Common myeloid progenitor, CD34-positive (primary cell): ENCODE data around the gene SUMF1.

Experiments
- CTCF ChIA-PET: fragments of 350-600 bp; sonication (Branson Sonifier 250); formaldehyde crosslinking; loops from one replicate; lab custom pipeline; 2021; ENCODE audit warnings: antibody characterized with exemption; lab: Charles Lee
- POLR2A ChIA-PET: fragments of 350-600 bp; sonication (Branson Sonifier 250); formaldehyde crosslinking; loops from one replicate; lab custom pipeline; 2021; ENCODE audit warnings: antibody characterized with exemption; lab: Charles Lee
- DNase-seq, 3 donors: peaks; one replicate each; pipeline versions ENCODE4 v3.0.0 to v3.0.0-alpha.2; 2013
- H3K27ac ChIP-seq, 2 experiments: 1 replicate in 1 of 2; 2 replicates in 1 of 2; pipeline ENCODE4 v1.7.0; 2013; ENCODE audit warnings: inconsistent platforms in 2 of 2, low read length in 2 of 2, mild to moderate bottlenecking in 2 of 2, low read depth in 1 of 2, moderate library complexity in 1 of 2; ENCODE audit not compliant: severe bottlenecking in 2 of 2, insufficient read depth in 1 of 2, poor library complexity in 1 of 2
- H3K27me3 ChIP-seq, 5 experiments: replicated peaks in 2 of 5; 1 replicate in 3 of 5; 2 replicates in 2 of 5; pipeline versions ENCODE4 v1.6.1 to v1.7.0; 2013; ENCODE audit warnings: low read length in 4 of 5, mild to moderate bottlenecking in 2 of 5, moderate library complexity in 2 of 5, inconsistent platforms in 1 of 5; ENCODE audit not compliant: insufficient read depth in 5 of 5, control insufficient read depth in 4 of 5
- H3K36me3 ChIP-seq, 4 experiments: 1 replicate in 2 of 4; 2 replicates in 2 of 4; pipeline versions ENCODE4 v1.6.1 to v1.7.0; 2013; ENCODE audit warnings: low read length in 3 of 4, control low read depth in 1 of 4, mild to moderate bottlenecking in 1 of 4; ENCODE audit not compliant: control insufficient read depth in 4 of 4, insufficient read depth in 4 of 4
- H3K4me1 ChIP-seq, 4 experiments: 1 replicate in 3 of 4; 2 replicates in 1 of 4; pipeline versions ENCODE4 v1.6.1 to v1.7.1; 2013; ENCODE audit warnings: low read length in 3 of 4, mild to moderate bottlenecking in 3 of 4, control low read depth in 1 of 4, inconsistent platforms in 1 of 4, moderate library complexity in 1 of 4; ENCODE audit not compliant: control insufficient read depth in 4 of 4, insufficient read depth in 4 of 4; ENCODE audit errors: control extremely low read depth in 1 of 4
- H3K4me3 ChIP-seq, 7 experiments: 1 replicate in 4 of 7; 2 replicates in 3 of 7; pipeline versions ENCODE4 v1.5.1 to v1.7.0; 2013; ENCODE audit warnings: mild to moderate bottlenecking in 7 of 7, low read length in 6 of 7, moderate library complexity in 6 of 7, inconsistent platforms in 2 of 7, low read depth in 2 of 7, control low read depth in 1 of 7; ENCODE audit not compliant: insufficient read depth in 4 of 7, control insufficient read depth in 1 of 7; ENCODE audit errors: extremely low read depth in 1 of 7
- H3K9me3 ChIP-seq, 5 experiments: 1 replicate in 4 of 5; 2 replicates in 1 of 5; pipeline versions ENCODE4 v1.6.1 to v1.7.1; 2013; ENCODE audit warnings: low read length in 4 of 5, mild to moderate bottlenecking in 2 of 5, inconsistent platforms in 1 of 5, low read depth in 1 of 5, moderate library complexity in 1 of 5; ENCODE audit not compliant: control insufficient read depth in 4 of 5, insufficient read depth in 2 of 5; ENCODE audit errors: control extremely low read depth in 1 of 5
- WGBS: methylation state at CpG from one replicate; pipeline ENCODE4 v1.1.5; 2013; ENCODE audit not compliant: insufficient coverage; 5-methylcytosine and 5-hydroxymethylcytosine counted together

Gene SUMF1

DNA sequence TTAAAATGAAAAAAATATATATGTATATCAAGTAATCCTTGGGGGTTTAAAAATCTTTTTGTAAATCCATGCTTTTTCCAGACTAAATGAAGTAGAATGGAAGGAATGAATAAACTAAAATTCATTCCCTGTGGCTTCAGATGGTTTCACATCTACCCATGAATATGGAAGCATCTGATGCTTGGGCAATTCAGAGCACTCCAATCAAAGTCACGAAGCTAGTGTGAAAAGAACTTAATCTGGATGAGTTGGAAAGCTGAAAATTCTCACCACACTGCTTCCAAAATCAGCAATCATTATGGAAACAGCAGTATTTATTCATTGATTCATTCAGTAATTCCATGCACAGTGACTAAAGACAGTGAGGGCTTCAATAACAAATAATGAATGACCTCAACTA is 55.2 kb downstream of the SUMF1 start:
- H3K36me3 ChIP-seq: peaks cover 4 to 37% (median 14%) of the 10 kb centered on the region in 4 experiments
- POLR2A ChIA-PET: no interaction called here

DNA sequence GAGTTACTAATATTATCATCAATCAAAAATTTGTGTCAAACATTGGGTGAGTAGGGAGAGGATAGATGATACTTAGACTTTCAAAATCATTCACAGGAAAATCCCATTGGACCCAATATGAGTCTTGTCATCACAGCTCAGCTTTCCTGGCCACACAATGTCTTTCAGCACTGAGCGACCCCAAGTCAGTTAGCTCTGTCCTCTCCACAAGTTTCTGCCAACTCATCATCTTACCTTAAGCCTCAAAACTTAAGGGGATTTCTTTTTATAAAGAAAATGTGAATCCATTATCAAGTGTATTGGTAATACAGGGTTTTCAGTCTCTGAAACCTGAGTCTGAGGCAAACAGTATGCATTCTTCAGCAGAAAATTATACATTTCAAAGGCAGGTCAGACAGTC is 55.8 kb downstream of the SUMF1 start:
- no peaks in the 10 kb centered on the region for H3K9me3 ChIP-seq
- CTCF ChIA-PET: interaction anchor here (0.6 to 1.5 kb wide), 2 partner anchors 40 to 222 kb away, joined by 3 to 4 read pairs; no protein-coding TSS in a partner anchor
- peaks cover 0 to 34% (median 10%) of the 10 kb centered on the region in 4 experiments for H3K36me3 ChIP-seq
- peaks cover 0 to 22% (median 14%) of the 10 kb centered on the region in 4 experiments for H3K4me1 ChIP-seq
- 100% methylated on average over 1 of the region's 1 CpG for WGBS
- no peak overlapping the region for H3K27ac ChIP-seq
- no peak overlapping the region for H3K4me3 ChIP-seq
- POLR2A ChIA-PET: no interaction called here
- no peaks in the 10 kb centered on the region for H3K27me3 ChIP-seq
- no peak for DNase-seq

More for the DNA sequence above, 55.2 kb downstream of the SUMF1 start:
- Histone ChIP-seq H3K27ac (no peak overlapping the region), H3K27me3 (no peaks in the 10 kb centered on the region), H3K9me3 (no peaks in the 10 kb centered on the region), H3K4me1 (peaks cover 0 to 20% (median 14%) of the 10 kb centered on the region in 4 experiments), H3K4me3 (no peak overlapping the region)
- WGBS: 100% methylated on average over 1 of the region's 1 CpG
- CTCF ChIA-PET: interaction anchor here (1.5 kb wide), 1 partner anchor 221 kb away, joined by 4 read pairs; no protein-coding TSS in a partner anchor
- DNase-seq: no peak

DNA sequence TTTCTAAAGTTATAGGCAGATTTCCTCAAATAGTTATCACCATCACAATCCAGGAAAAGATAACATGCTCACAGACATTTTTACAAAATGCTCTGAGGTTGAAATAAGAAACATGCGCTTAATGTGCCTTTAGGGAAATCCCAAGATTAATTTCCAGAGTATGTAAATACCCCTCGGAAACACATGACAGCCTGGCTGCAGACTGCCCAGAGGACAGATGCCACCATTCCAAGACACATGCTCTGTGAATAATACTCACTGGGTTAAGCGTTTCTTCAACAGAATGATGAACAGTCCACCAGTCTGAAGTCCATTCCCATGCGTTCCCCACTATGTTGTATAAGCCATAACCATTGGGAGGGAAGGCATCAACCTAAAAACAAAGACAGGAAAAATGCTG is 56.5 kb downstream of the SUMF1 start:
- Histone ChIP-seq H3K4me1 (peaks cover 0 to 22% (median 14%) of the 10 kb centered on the region in 4 experiments), H3K9me3 (no peaks in the 10 kb centered on the region), H3K4me3 (no peak overlapping the region), H3K27me3 (no peaks in the 10 kb centered on the region), H3K27ac (no peak overlapping the region), H3K36me3 (peaks cover 0 to 32% (median 6%) of the 10 kb centered on the region in 4 experiments)
- ChIA-PET POLR2A (no interaction called here), CTCF (interaction anchor here (0.6 to 1.5 kb wide), 3 partner anchors 18 to 223 kb away, joined by 3 to 4 read pairs (median 3); no protein-coding TSS in a partner anchor)
- no peak for DNase-seq
- WGBS: 100% methylated on average over 4 of the region's 4 CpGs

DNA sequence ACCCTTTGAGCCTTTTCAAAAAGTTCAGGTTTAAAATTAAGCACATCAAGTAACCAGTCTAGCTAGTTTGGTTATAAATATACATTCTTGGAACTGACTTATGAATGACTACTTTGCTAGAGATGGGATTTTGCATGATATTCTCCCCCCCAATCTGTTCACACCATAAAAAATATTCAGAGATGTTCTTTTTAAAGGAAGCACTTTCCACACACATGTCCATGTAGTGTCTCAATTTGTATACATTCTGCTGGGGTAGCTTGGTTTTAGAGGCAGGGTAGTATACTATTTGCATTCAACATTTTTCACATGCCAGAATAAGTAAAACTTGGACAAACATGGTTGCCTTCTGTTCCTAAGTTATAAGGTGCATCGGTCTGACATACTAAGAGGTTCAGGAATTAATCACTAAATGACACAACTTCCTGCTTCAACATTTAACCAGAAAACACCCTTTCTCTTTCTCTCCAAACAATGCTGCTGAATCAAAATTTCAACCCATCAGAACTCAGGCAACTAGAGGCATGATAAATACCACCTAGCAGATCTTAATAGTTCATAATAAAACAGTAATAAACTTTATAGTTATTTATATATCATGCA is 57.0 kb downstream of the SUMF1 start:
- Histone ChIP-seq H3K4me3 (peak overlapping the region in 1 of 7 experiments; percentile 20), H3K27me3 (no peaks in the 10 kb centered on the region), H3K27ac (no peak overlapping the region), H3K4me1 (peaks cover 0 to 22% (median 14%) of the 10 kb centered on the region in 4 experiments), H3K9me3 (no peaks in the 10 kb centered on the region), H3K36me3 (peaks cover 0 to 33% (median 9%) of the 10 kb centered on the region in 4 experiments)
- POLR2A ChIA-PET: no interaction called here
- WGBS: 0% methylated on average over 1 of the region's 1 CpG
- CTCF ChIA-PET: interaction anchor here (1.1 kb wide), 1 partner anchor 19 kb away, joined by 3 read pairs; no protein-coding TSS in a partner anchor
- DNase-seq: peak in 2 of 3 donors; percentile 14 to 36

DNA sequence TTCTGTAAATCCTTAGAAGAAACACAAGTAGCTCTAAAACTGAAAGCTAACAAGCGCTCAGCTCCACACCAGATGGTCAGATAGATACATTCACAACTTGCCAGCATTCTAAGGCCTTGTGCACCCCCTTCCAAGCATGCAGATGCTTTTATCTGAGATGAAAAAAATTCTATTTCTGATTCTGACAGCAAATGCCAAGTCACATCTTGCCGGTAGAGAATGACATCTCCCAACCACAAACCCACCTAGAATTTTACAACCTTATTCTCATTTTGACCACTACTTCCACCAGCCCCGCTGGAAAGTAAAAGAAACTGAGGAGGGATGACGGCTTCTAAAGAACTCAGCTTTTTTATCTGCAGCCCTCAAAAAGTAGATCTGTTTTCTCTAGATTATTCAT is 57.7 kb downstream of the SUMF1 start:
- H3K4me1 ChIP-seq: peaks cover 0 to 22% (median 14%) of the 10 kb centered on the region in 4 experiments
- no peaks in the 10 kb centered on the region for H3K9me3 ChIP-seq
- ChIA-PET POLR2A (no interaction called here), CTCF (interaction anchor here (0.8 to 1.2 kb wide), 3 partner anchors 17 to 153 kb away, joined by 3 read pairs; no protein-coding TSS in a partner anchor)
- WGBS: 44% methylated on average over 2 of the region's 4 CpGs
- H3K36me3 ChIP-seq: peaks cover 0 to 37% (median 11%) of the 10 kb centered on the region in 4 experiments
- H3K27ac ChIP-seq: peak overlapping the region in 1 of 2 experiments; percentile 50
- peak in 2 of 3 donors; percentile 72 to 80 for DNase-seq
- H3K27me3 ChIP-seq: no peaks in the 10 kb centered on the region
- H3K4me3 ChIP-seq: peak overlapping the region in 2 of 7 experiments; percentile 20 to 21

DNA sequence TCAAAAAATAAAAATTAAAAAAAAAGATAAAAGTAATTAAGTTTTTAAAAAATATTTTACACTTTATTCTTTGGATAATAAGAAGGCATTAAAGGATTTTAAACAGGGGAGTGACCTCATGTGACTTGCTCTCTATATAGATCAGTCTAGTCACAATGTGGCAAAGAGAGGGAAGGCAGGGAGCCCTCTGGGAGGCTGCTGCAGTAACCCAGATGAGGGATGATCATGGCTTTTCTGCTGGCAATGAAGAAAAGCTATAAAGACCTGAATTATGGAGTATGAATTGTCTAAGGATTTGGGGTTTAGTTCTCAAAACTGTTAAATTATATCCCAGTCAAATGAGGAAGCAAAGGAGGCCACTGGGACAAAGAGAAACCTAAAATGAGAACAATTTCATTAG is 58.1 kb downstream of the SUMF1 start:
- POLR2A ChIA-PET: no interaction called here
- no peaks in the 10 kb centered on the region for H3K9me3 ChIP-seq
- no peaks in the 10 kb centered on the region for H3K27me3 ChIP-seq
- CTCF ChIA-PET: interaction anchor here (0.8 to 1.2 kb wide), 2 partner anchors 17 to 154 kb away, joined by 3 read pairs; no protein-coding TSS in a partner anchor
- H3K36me3 ChIP-seq: peaks cover 2 to 35% (median 11%) of the 10 kb centered on the region in 4 experiments
- H3K27ac ChIP-seq: peak overlapping the region in 1 of 2 experiments; percentile 50
- H3K4me3 ChIP-seq: peak overlapping the region in 1 of 7 experiments; percentile 21
- no peak for DNase-seq
- peaks cover 0 to 22% (median 14%) of the 10 kb centered on the region in 4 experiments for H3K4me1 ChIP-seq

DNA sequence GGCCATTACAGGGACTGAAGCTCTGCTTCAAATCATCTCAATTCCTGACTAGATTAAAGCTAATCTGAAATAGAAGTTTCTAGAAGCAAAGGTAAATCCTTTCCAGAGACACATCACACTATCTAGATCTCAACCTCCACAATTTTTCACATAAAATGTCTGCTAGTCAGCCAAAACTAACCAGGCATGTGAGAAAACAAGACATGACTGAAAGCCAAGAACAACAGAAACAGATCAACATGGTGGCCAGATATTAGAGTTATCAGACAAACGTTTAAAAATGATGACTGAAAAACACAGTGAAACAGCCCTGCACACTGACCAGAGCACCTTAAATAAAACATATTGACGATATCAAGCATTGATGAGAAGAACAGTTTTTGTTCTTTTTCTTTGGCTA is 59.1 kb downstream of the SUMF1 start:
- Histone ChIP-seq H3K4me1 (peaks cover 0 to 22% (median 14%) of the 10 kb centered on the region in 4 experiments), H3K27ac (no peak overlapping the region), H3K36me3 (peaks cover 9 to 40% (median 13%) of the 10 kb centered on the region in 4 experiments), H3K27me3 (no peaks in the 10 kb centered on the region), H3K4me3 (no peak overlapping the region), H3K9me3 (no peaks in the 10 kb centered on the region)
- ChIA-PET CTCF (interaction anchor here (1.2 kb wide), 1 partner anchor 11 kb away, joined by 3 read pairs; no protein-coding TSS in a partner anchor), POLR2A (no interaction called here)
- no peak for DNase-seq
- WGBS: 83% methylated on average over 1 of the region's 2 CpGs
